Erythroblast (primary cell): Measurements from ENCODE around the gene DCUN1D2.

Experiments used
- GATA1 ChIP-seq: IDR thresholded peaks from 2 replicates; pipeline ENCODE4 v1.6.1; 2011; ENCODE audit warnings: low read depth, mild to moderate bottlenecking, control low read depth, low read length, moderate library complexity
- POLR2A ChIP-seq: IDR thresholded peaks from 2 replicates; pipeline ENCODE4 v1.6.1; 2011; ENCODE audit warnings: mild to moderate bottlenecking, low read length

GRCh38 chr13:113413178-113413897 lies 77.2 kb downstream of the DCUN1D2 start:
- TF ChIP-seq POLR2A (no peak), GATA1 (no peak)
